WTC11 (cell line): ENCODE data around the gene ARHGAP44. TPM values are rescaled to one million over a fixed set of nuclear protein-coding genes. Genes with fewer than 3 reads are reported as not detected.
"Not testable (repeated sequence)": the region's sequence is repeated elsewhere in the genome, so short reads cannot be mapped to it uniquely, and the experiment has no call there.

Source experiments
- ATAC-seq: fragments of 200-7000 bp; cut with Tn5 transposase; 2 replicates; pipeline ENCODE4 v1.10.0; 2021; ENCODE audit warnings: mild to moderate bottlenecking, moderate library complexity
- CTCF ChIA-PET: fragments of 300-600 bp; sonication (Branson Sonifier 250); formaldehyde crosslinking; loops from one replicate; lab custom pipeline; 2021; ENCODE audit warnings: antibody characterized with exemption; lab: Charles Lee
- POLR2A ChIA-PET: fragments of 350-600 bp; sonication (Branson Sonifier 250); formaldehyde crosslinking; loops from one replicate; lab custom pipeline; 2021; ENCODE audit warnings: antibody characterized with exemption; lab: Charles Lee
- DNase-seq: peaks from one replicate; pipeline ENCODE4 v3.0.0; 2021; ENCODE audit warnings: low spot score
- H3K27ac Mint-ChIP-seq: 2 replicates; pipeline ENCODE4 v1.8.0; 2021; ENCODE audit warnings: mixed read lengths
- H3K27me3 Mint-ChIP-seq: 2 replicates; pipeline ENCODE4 v1.8.0; 2021; ENCODE audit warnings: low read depth, mild to moderate bottlenecking, moderate library complexity, mixed read lengths
- H3K36me3 Mint-ChIP-seq: 2 replicates; pipeline ENCODE4 v1.8.0; 2021; ENCODE audit warnings: mixed read lengths
- H3K4me1 Mint-ChIP-seq: 2 replicates; pipeline ENCODE4 v1.8.0; 2022; ENCODE audit warnings: mixed read lengths
- H3K4me3 Mint-ChIP-seq: 2 replicates; pipeline ENCODE4 v1.8.0; 2021; ENCODE audit warnings: mild to moderate bottlenecking, moderate library complexity, mixed read lengths
- H3K9me3 Mint-ChIP-seq: 2 replicates; pipeline ENCODE4 v1.8.0; 2021; ENCODE audit warnings: mixed read lengths
- ARID4B ChIP-seq: sonication (generic); formaldehyde crosslinking; IDR thresholded peaks from 2 replicates; pipeline ENCODE4 v1.8.0; 2023; ENCODE audit warnings: missing genetic modification reagents, mild to moderate bottlenecking, borderline replicate concordance
- CBFB ChIP-seq: sonication (generic); formaldehyde crosslinking; IDR thresholded peaks from 2 replicates; pipeline ENCODE4 v1.8.1; 2022; ENCODE audit warnings: mild to moderate bottlenecking, low read depth, missing genetic modification reagents
- HMGA2 ChIP-seq: fragments of 250-450 bp; sonication (Bioruptor Pico); IDR thresholded peaks from 2 replicates; pipeline ENCODE4 v1.4.0; 2021; ENCODE audit warnings: mild to moderate bottlenecking, moderate library complexity
- MLX ChIP-seq: sonication (generic); formaldehyde crosslinking; IDR thresholded peaks from 2 replicates; pipeline ENCODE4 v1.8.1; 2023; ENCODE audit warnings: mild to moderate bottlenecking, missing genetic modification reagents, moderate library complexity
- MXD4 ChIP-seq: fragments of 250-450 bp; sonication (Bioruptor Pico); IDR thresholded peaks from 2 replicates; pipeline ENCODE4 v1.8.0; 2021; ENCODE audit warnings: mild to moderate bottlenecking, moderate library complexity, borderline replicate concordance
- MYBL2 ChIP-seq: sonication (generic); formaldehyde crosslinking; IDR thresholded peaks from 2 replicates; pipeline ENCODE4 v1.8.1; 2023; ENCODE audit warnings: mild to moderate bottlenecking, moderate library complexity, missing genetic modification reagents
- SP1 ChIP-seq: sonication (generic); formaldehyde crosslinking; conservative IDR thresholded peaks from 2 replicates; pipeline ENCODE4 v1.8.1; 2022; ENCODE audit warnings: missing genetic modification reagents
- STAT6 ChIP-seq: sonication (generic); formaldehyde crosslinking; conservative IDR thresholded peaks from 2 replicates; pipeline ENCODE4 v1.8.1; 2023; ENCODE audit warnings: mild to moderate bottlenecking, low read depth, missing genetic modification reagents, moderate library complexity
- TEAD4 ChIP-seq: sonication (generic); formaldehyde crosslinking; IDR thresholded peaks from 2 replicates; pipeline ENCODE4 v1.8.0; 2022; ENCODE audit warnings: mild to moderate bottlenecking, missing genetic modification reagents
- USF1 ChIP-seq: sonication (generic); formaldehyde crosslinking; IDR thresholded peaks from 2 replicates; pipeline ENCODE4 v1.8.0; 2022; ENCODE audit warnings: mild to moderate bottlenecking, missing genetic modification reagents
- USF2 ChIP-seq: sonication (generic); formaldehyde crosslinking; IDR thresholded peaks from 2 replicates; pipeline ENCODE4 v1.8.1; 2023; ENCODE audit warnings: mild to moderate bottlenecking, missing genetic modification reagents, moderate library complexity
- ZBTB43 ChIP-seq: sonication (generic); formaldehyde crosslinking; IDR thresholded peaks from 2 replicates; pipeline ENCODE4 v1.8.1; 2023; ENCODE audit warnings: mild to moderate bottlenecking, missing genetic modification reagents
- ZNF232 ChIP-seq: sonication (generic); formaldehyde crosslinking; IDR thresholded peaks from 2 replicates; pipeline ENCODE4 v1.8.0; 2022; ENCODE audit warnings: mild to moderate bottlenecking, missing genetic modification reagents
- ZNF416 ChIP-seq: fragments of 250-450 bp; sonication (Bioruptor Pico); IDR thresholded peaks from 2 replicates; pipeline ENCODE4 v1.9.0; 2021; ENCODE audit warnings: mild to moderate bottlenecking, inconsistent platforms
- ZNF423 ChIP-seq: fragments of 250-450 bp; sonication (Bioruptor Pico); IDR thresholded peaks from 2 replicates; pipeline ENCODE4 v2.1.2; 2022; ENCODE audit warnings: mild to moderate bottlenecking, moderate library complexity
- ZNF671 ChIP-seq: fragments of 250-450 bp; sonication (Bioruptor Pico); IDR thresholded peaks from 2 replicates; pipeline ENCODE4 v1.8.0; 2021; ENCODE audit warnings: mild to moderate bottlenecking
- total RNA-seq: library from RNA; stranded (reverse); gene quantifications from 3 replicates; pipeline ENCODE4 v1.2.3, GENCODE V29; 2021

ARHGAP44 gene
- total RNA-seq, 1 experiment from 2014 or later: 23.8 TPM

- H3K4me1 Mint-ChIP-seq: 0 out of 2 replicates have a peak, but pooled peaks cover 4% of the 10 kb centered on the region
- no peaks in the 10 kb centered on the region for H3K36me3 Mint-ChIP-seq
- no peak for ATAC-seq
- H3K27me3 Mint-ChIP-seq: no peaks in the 10 kb centered on the region
- no peak overlapping the region for H3K4me3 Mint-ChIP-seq
- peaks cover 4% of the 10 kb centered on the region for H3K9me3 Mint-ChIP-seq
- DNase-seq: no peak
- ChIA-PET POLR2A (no interaction called here), CTCF (no interaction called here)
- no peak for TF ChIP-seq USF1 (CRISPR knock-in tag)
- no peak overlapping the region for H3K27ac Mint-ChIP-seq
These were observed 88.8 kb downstream of the ARHGAP44 start for GRCh38 chr17:12877953-12878669.

- H3K9me3 Mint-ChIP-seq, H3K27me3 Mint-ChIP-seq, H3K36me3 Mint-ChIP-seq, ATAC-seq, POLR2A ChIA-PET, H3K27ac Mint-ChIP-seq, CTCF ChIA-PET, DNase-seq, H3K4me3 Mint-ChIP-seq, H3K4me1 Mint-ChIP-seq: not testable (repeated sequence)
These were observed 89.8 kb downstream of the ARHGAP44 start for GRCh38 chr17:12879096-12879495.

GRCh38 chr17:12883472-12883871, 94.2 kb downstream of the ARHGAP44 start:
- no peak overlapping the region for H3K27ac Mint-ChIP-seq
- ATAC-seq (no peak), DNase-seq (no peak)
- no peaks in the 10 kb centered on the region for H3K36me3 Mint-ChIP-seq
- no peaks in the 10 kb centered on the region for H3K27me3 Mint-ChIP-seq
- H3K9me3 Mint-ChIP-seq: peaks cover 11% of the 10 kb centered on the region
- TF ChIP-seq SP1 (CRISPR knock-in tag) (no peak), ZNF671 (CRISPR knock-in tag) (no peak), ZBTB43 (CRISPR knock-in tag) (no peak), STAT6 (no peak), TEAD4 (CRISPR knock-in tag) (no peak), MYBL2 (CRISPR knock-in tag) (no peak), HMGA2 (no peak)
- POLR2A ChIA-PET: no interaction called here
- CTCF ChIA-PET: no interaction called here
- H3K4me3 Mint-ChIP-seq: no peak overlapping the region
- H3K4me1 Mint-ChIP-seq: 0 out of 2 replicates have a peak, but pooled peaks cover 9% of the 10 kb centered on the region

- Mint-ChIP-seq H3K4me1 (0 out of 2 replicates have a peak, but pooled peaks cover 9% of the 10 kb centered on the region), H3K27ac (no peak overlapping the region), H3K4me3 (no peak overlapping the region), H3K27me3 (no peaks in the 10 kb centered on the region), H3K36me3 (peaks cover 12% of the 10 kb centered on the region), H3K9me3 (peaks cover 20% of the 10 kb centered on the region)
- ChIA-PET POLR2A (no interaction called here), CTCF (no interaction called here)
- ATAC-seq (no peak), DNase-seq (no peak)
- TF ChIP-seq ARID4B (CRISPR knock-in tag) (no peak), USF2 (CRISPR knock-in tag) (no peak), MXD4 (no peak), ZNF416 (CRISPR knock-in tag) (no peak), ZNF232 (CRISPR knock-in tag) (no peak), MLX (no peak), CBFB (CRISPR knock-in tag) (no peak), ZNF423 (CRISPR knock-in tag) (no peak)
These were observed 97.8 kb downstream of the ARHGAP44 start for GRCh38 chr17:12887088-12887487.
